ENCODE measurements around the gene OR1N1. TPM values are rescaled to one million over a fixed set of nuclear protein-coding genes. Genes with fewer than 3 reads are reported as not detected.

The OR1N1 gene
- total RNA-seq, 1 experiment from 2014 or later = not detected

Other genes starting within 250 kb of the OR1N1 start
- gene PTGS1, start 156.3 kb downstream of the OR1N1 start, total RNA-seq (2014; rRNA removed) = 0.44 and 0.86 TPM in 2 replicates
- not detected in 2 replicates for gene OR1J1, start 49.4 kb downstream of the OR1N1 start, total RNA-seq (2014; rRNA removed)
- gene OR1J2, start 16.5 kb downstream of the OR1N1 start, total RNA-seq (2014; rRNA removed) = not detected in 2 replicates
- not detected in 2 replicates for gene OR1J4, start 8.2 kb downstream of the OR1N1 start, total RNA-seq (2014; rRNA removed)
- gene OR1N2, start 25.8 kb upstream of the OR1N1 start, total RNA-seq (2014; rRNA removed) = not detected in 2 replicates
- not detected in 2 replicates for gene OR1L8, start 56.1 kb upstream of the OR1N1 start, total RNA-seq (2014; rRNA removed)
- not detected in 2 replicates for gene OR1Q1, start 87.4 kb upstream of the OR1N1 start, total RNA-seq (2014; rRNA removed)
- not detected in 2 replicates for gene OR1B1, start 130.3 kb upstream of the OR1N1 start, total RNA-seq (2014; rRNA removed)
- gene OR1L1, start 134.4 kb upstream of the OR1N1 start, total RNA-seq (2014; rRNA removed) = not detected in 2 replicates
- gene OR1L3, start 147.8 kb upstream of the OR1N1 start, total RNA-seq (2014; rRNA removed) = not detected in 2 replicates
- gene OR1L4, start 196.7 kb upstream of the OR1N1 start, total RNA-seq (2014; rRNA removed) = not detected in 2 replicates
- not detected in 2 replicates for gene OR1L6, start 215.0 kb upstream of the OR1N1 start, total RNA-seq (2014; rRNA removed)